ENCODE measurements around the gene P2RX2.

P2RX2 gene

GRCh38 chr12:132606927-132607326, 11.6 kb upstream of the P2RX2 start:
- H3K36me3 ChIP-seq (ENCODE audit: insufficient read depth, low read length), result no peaks in the 10 kb centered on the region
- TF ChIP-seq FOXP2 (optimal IDR thresholded peaks at IDR 0.05; ENCODE audit: control extremely low read depth, extremely low read length, insufficient read depth), result no peak
- no peak for TF ChIP-seq EZH2 (IDR thresholded peaks at IDR 0.05)
- no peak for TF ChIP-seq POLR2AphosphoS5 (IDR thresholded peaks at IDR 0.05; ENCODE audit: borderline replicate concordance, low read depth, low read length)
- no peak overlapping the region for H3K27ac ChIP-seq
- H3K4me3 ChIP-seq, result no peak overlapping the region
- H3K9ac ChIP-seq (ENCODE audit: insufficient read length), result no peak overlapping the region
- DNase-seq (ENCODE audit: low read depth, low spot score), result no peak
- no peaks in the 10 kb centered on the region for H3K9me3 ChIP-seq (ENCODE audit: low read depth, low read length)

- Histone ChIP-seq H3K9ac (ENCODE audit: insufficient read length) (no peak overlapping the region), H3K4me3 (no peak overlapping the region), H3K27ac (no peak overlapping the region), H3K9me3 (ENCODE audit: low read depth, low read length) (no peaks in the 10 kb centered on the region), H3K36me3 (ENCODE audit: insufficient read depth, low read length) (no peaks in the 10 kb centered on the region)
- no peak for DNase-seq (ENCODE audit: low read depth, low spot score)
- no peak for TF ChIP-seq POLR2AphosphoS5 (IDR thresholded peaks at IDR 0.05; ENCODE audit: borderline replicate concordance, low read depth, low read length)
- no peak for TF ChIP-seq EZH2 (IDR thresholded peaks at IDR 0.05)
- no peak for TF ChIP-seq FOXP2 (optimal IDR thresholded peaks at IDR 0.05; ENCODE audit: control extremely low read depth, extremely low read length, insufficient read depth)
These were observed 10.1 kb upstream of the P2RX2 start for GRCh38 chr12:132608231-132609171.

GRCh38 chr12:132610051-132610759, 8.4 kb upstream of the P2RX2 start, which contains the start of gene LRCOL1:
TSS of gene LRCOL1 (minus strand) at chr12:132610582. CDS start at chr12:132606251, 4,331 bp downstream.
- Histone ChIP-seq H3K27ac (no peak within 1 kb of the TSS), H3K9me3 (ENCODE audit: low read depth, low read length) (no peaks in the 10 kb centered on the region), H3K36me3 (ENCODE audit: insufficient read depth, low read length) (no peaks in the 10 kb centered on the region), H3K4me3 (no peak within 1 kb of the TSS), H3K9ac (ENCODE audit: insufficient read length) (no peak within 1 kb of the TSS)
- TF ChIP-seq FOXP2 (optimal IDR thresholded peaks at IDR 0.05; ENCODE audit: control extremely low read depth, extremely low read length, insufficient read depth) (no peak), POLR2AphosphoS5 (IDR thresholded peaks at IDR 0.05; ENCODE audit: borderline replicate concordance, low read depth, low read length) (no peak), EZH2 (IDR thresholded peaks at IDR 0.05) (no peak)
- no peak for DNase-seq (ENCODE audit: low read depth, low spot score)

GRCh38 chr12:132610866-132611602, 7.5 kb upstream of the P2RX2 start:
- no peaks in the 10 kb centered on the region for H3K9me3 ChIP-seq (ENCODE audit: low read depth, low read length)
- no peak for DNase-seq (ENCODE audit: low read depth, low spot score)
- TF ChIP-seq FOXP2 (optimal IDR thresholded peaks at IDR 0.05; ENCODE audit: control extremely low read depth, extremely low read length, insufficient read depth), result no peak
- TF ChIP-seq EZH2 (IDR thresholded peaks at IDR 0.05), result no peak
- no peak for TF ChIP-seq POLR2AphosphoS5 (IDR thresholded peaks at IDR 0.05; ENCODE audit: borderline replicate concordance, low read depth, low read length)
- no peak overlapping the region for H3K9ac ChIP-seq (ENCODE audit: insufficient read length)
- no peaks in the 10 kb centered on the region for H3K36me3 ChIP-seq (ENCODE audit: insufficient read depth, low read length)
- H3K4me3 ChIP-seq, result no peak overlapping the region
- no peak overlapping the region for H3K27ac ChIP-seq

GRCh38 chr12:132611620-132612019, 7.0 kb upstream of the P2RX2 start:
- TF ChIP-seq EZH2 (IDR thresholded peaks at IDR 0.05) (no peak), FOXP2 (optimal IDR thresholded peaks at IDR 0.05; ENCODE audit: control extremely low read depth, extremely low read length, insufficient read depth) (no peak), POLR2AphosphoS5 (IDR thresholded peaks at IDR 0.05; ENCODE audit: borderline replicate concordance, low read depth, low read length) (no peak)
- DNase-seq (ENCODE audit: low read depth, low spot score), result no peak
- no peaks in the 10 kb centered on the region for H3K36me3 ChIP-seq (ENCODE audit: insufficient read depth, low read length)
- no peaks in the 10 kb centered on the region for H3K9me3 ChIP-seq (ENCODE audit: low read depth, low read length)
- H3K4me3 ChIP-seq, result no peak overlapping the region
- no peak overlapping the region for H3K9ac ChIP-seq (ENCODE audit: insufficient read length)
- H3K27ac ChIP-seq, result no peak overlapping the region

- no peak overlapping the region for H3K4me3 ChIP-seq
- H3K36me3 ChIP-seq (ENCODE audit: insufficient read depth, low read length), result no peaks in the 10 kb centered on the region
- TF ChIP-seq POLR2AphosphoS5 (IDR thresholded peaks at IDR 0.05; ENCODE audit: borderline replicate concordance, low read depth, low read length) (no peak), FOXP2 (optimal IDR thresholded peaks at IDR 0.05; ENCODE audit: control extremely low read depth, extremely low read length, insufficient read depth) (no peak), EZH2 (IDR thresholded peaks at IDR 0.05) (no peak)
- no peak for DNase-seq (ENCODE audit: low read depth, low spot score)
- H3K9ac ChIP-seq (ENCODE audit: insufficient read length), result no peak overlapping the region
- H3K27ac ChIP-seq, result no peak overlapping the region
- H3K9me3 ChIP-seq (ENCODE audit: low read depth, low read length), result no peaks in the 10 kb centered on the region; the same call in 1 of the 2 replicates
These were observed 4.5 kb upstream of the P2RX2 start for GRCh38 chr12:132614029-132614428.

GRCh38 chr12:132614861-132615578, 3.6 kb upstream of the P2RX2 start:
- Histone ChIP-seq H3K27ac (no peak overlapping the region), H3K4me3 (no peak overlapping the region), H3K9me3 (ENCODE audit: low read depth, low read length) (no peaks in the 10 kb centered on the region; the same call in 1 of the 2 replicates), H3K36me3 (ENCODE audit: insufficient read depth, low read length) (no peaks in the 10 kb centered on the region), H3K9ac (ENCODE audit: insufficient read length) (no peak overlapping the region)
- DNase-seq (ENCODE audit: low read depth, low spot score), result peak; percentile 40
- TF ChIP-seq FOXP2 (optimal IDR thresholded peaks at IDR 0.05; ENCODE audit: control extremely low read depth, extremely low read length, insufficient read depth), result no peak
- no peak for TF ChIP-seq EZH2 (IDR thresholded peaks at IDR 0.05)
- TF ChIP-seq POLR2AphosphoS5 (IDR thresholded peaks at IDR 0.05; ENCODE audit: borderline replicate concordance, low read depth, low read length), result no peak

All from SK-N-MC (cell line).